GM08714 (cell line): Measurements from ENCODE around the gene OMP.

Source experiments
- H3K4me3 ChIP-seq: fragments of 200-500 bp; sonication (Bioruptor generic); 2 replicates; pipeline ENCODE4 v1.5.1; 2014; ENCODE audit warnings: mild to moderate bottlenecking, low read length, inconsistent platforms
- ZNF274 ChIP-seq: IDR thresholded peaks from 2 replicates; pipeline ENCODE4 v1.6.1; 2012; ENCODE audit warnings: mild to moderate bottlenecking, low read depth, low read length

The OMP gene

GRCh38 chr11:77125695-77126094 is 23.1 kb downstream of the OMP start:
- no peak for TF ChIP-seq ZNF274
- no peak overlapping the region for H3K4me3 ChIP-seq

- no peak for TF ChIP-seq ZNF274
- no peak overlapping the region for H3K4me3 ChIP-seq
Observed at GRCh38 chr11:77126156-77126775, 23.6 kb downstream of the OMP start.

GRCh38 chr11:77126861-77127234 is 24.2 kb downstream of the OMP start:
- TF ChIP-seq ZNF274: no peak
- H3K4me3 ChIP-seq: no peak overlapping the region

- H3K4me3 ChIP-seq: no peak overlapping the region
- no peak for TF ChIP-seq ZNF274
Observed at GRCh38 chr11:77127235-77127911, 24.7 kb downstream of the OMP start.

GRCh38 chr11:77127920-77128691 is 25.5 kb downstream of the OMP start, which contains the start of gene MYO7A:
Gene MYO7A, plus strand, starts transcription at chr11:77128246. Its CDS starts 2,389 bp downstream, at chr11:77130635.
- H3K4me3 ChIP-seq: no peak within 1 kb of the TSS
- TF ChIP-seq ZNF274: no peak

- no peak for TF ChIP-seq ZNF274
- no peak overlapping the region for H3K4me3 ChIP-seq
Observed at GRCh38 chr11:77129069-77129841, 26.6 kb downstream of the OMP start.

- TF ChIP-seq ZNF274: no peak
- H3K4me3 ChIP-seq: no peak overlapping the region
Observed at GRCh38 chr11:77129842-77130756, 27.5 kb downstream of the OMP start.

- no peak for TF ChIP-seq ZNF274
- H3K4me3 ChIP-seq: no peak overlapping the region
Observed at GRCh38 chr11:77130763-77131513, 28.3 kb downstream of the OMP start.

- H3K4me3 ChIP-seq: no peak overlapping the region
- no peak for TF ChIP-seq ZNF274
Observed at GRCh38 chr11:77131560-77131959, 28.9 kb downstream of the OMP start.

GRCh38 chr11:77135069-77135468 is 32.4 kb downstream of the OMP start:
- H3K4me3 ChIP-seq: no peak overlapping the region
- no peak for TF ChIP-seq ZNF274

GRCh38 chr11:77136074-77136473 is 33.4 kb downstream of the OMP start:
- H3K4me3 ChIP-seq: no peak overlapping the region
- no peak for TF ChIP-seq ZNF274

- TF ChIP-seq ZNF274: no peak
- H3K4me3 ChIP-seq: no peak overlapping the region
Observed at GRCh38 chr11:77136784-77137420, 34.3 kb downstream of the OMP start.

GRCh38 chr11:77137421-77137820 is 34.8 kb downstream of the OMP start:
- TF ChIP-seq ZNF274: no peak
- no peak overlapping the region for H3K4me3 ChIP-seq
